ENCODE measurements around the gene PPP6R3. TPM values are rescaled to one million over a fixed set of nuclear protein-coding genes. Genes with fewer than 3 reads are reported as not detected.

Gene PPP6R3
- total RNA-seq, 2 donors from 2014 or later = 118 to 136 TPM

GRCh38 chr11:68470304-68470811, 9.8 kb downstream of the PPP6R3 start:
- Histone ChIP-seq H3K27me3 (ENCODE audit: control insufficient read depth, insufficient read depth, low read length, poor library complexity, severe bottlenecking) (no peaks in the 10 kb centered on the region), H3K27ac (ENCODE audit: low read depth, low read length) (no peak overlapping the region), H3K4me1 (ENCODE audit: control insufficient read depth, insufficient read depth, low read length) (peaks cover 10% of the 10 kb centered on the region), H3K9me3 (ENCODE audit: control insufficient read depth, low read length) (peaks cover 22% of the 10 kb centered on the region), H3K36me3 (ENCODE audit: control insufficient read depth, insufficient read depth, low read length) (peaks cover 29% of the 10 kb centered on the region), H3K4me3 (ENCODE audit: low read length) (no peak overlapping the region), H3K9ac (ENCODE audit: extremely low read depth, low read length, poor library complexity, severe bottlenecking) (no peak overlapping the region)
- no peak overlapping the region for H3K4me3 Mint-ChIP-seq
- no peak for DNase-seq
- H3K36me3 Mint-ChIP-seq (ENCODE audit: low read depth) = peaks cover 47% of the 10 kb centered on the region
- TF ChIP-seq CTCF (conservative IDR thresholded peaks at IDR 0.05) = no peak
- WGBS, 2 experiments (ENCODE audit: insufficient coverage in 1 of 2, insufficient read length in 1 of 2) = 80 to 96% methylated on average over 3 to 4 of the region's 4 CpGs
- no peaks in the 10 kb centered on the region for H3K27me3 Mint-ChIP-seq (ENCODE audit: insufficient read depth)
- peaks cover 42% of the 10 kb centered on the region for H3K4me1 Mint-ChIP-seq
- H3K27ac Mint-ChIP-seq = peak overlapping the region; percentile 65
- H3K9me3 Mint-ChIP-seq = peaks cover 12% of the 10 kb centered on the region

- Histone ChIP-seq H3K4me3 (ENCODE audit: low read length) (no peak overlapping the region), H3K27ac (ENCODE audit: low read depth, low read length) (no peak overlapping the region), H3K36me3 (ENCODE audit: control insufficient read depth, insufficient read depth, low read length) (peaks cover 31% of the 10 kb centered on the region), H3K27me3 (ENCODE audit: control insufficient read depth, insufficient read depth, low read length, poor library complexity, severe bottlenecking) (no peaks in the 10 kb centered on the region), H3K9me3 (ENCODE audit: control insufficient read depth, low read length) (peaks cover 25% of the 10 kb centered on the region), H3K9ac (ENCODE audit: extremely low read depth, low read length, poor library complexity, severe bottlenecking) (no peak overlapping the region), H3K4me1 (ENCODE audit: control insufficient read depth, insufficient read depth, low read length) (peaks cover 10% of the 10 kb centered on the region)
- peak overlapping the region; percentile 29 for H3K27ac Mint-ChIP-seq
- no peaks in the 10 kb centered on the region for H3K27me3 Mint-ChIP-seq (ENCODE audit: insufficient read depth)
- H3K4me1 Mint-ChIP-seq = peaks cover 36% of the 10 kb centered on the region
- H3K4me3 Mint-ChIP-seq = no peak overlapping the region
- no peak for DNase-seq
- 94 to 100% methylated on average over 17 of the region's 17 CpGs for WGBS, 2 experiments (ENCODE audit: insufficient coverage in 1 of 2, insufficient read length in 1 of 2)
- no peak for TF ChIP-seq CTCF (conservative IDR thresholded peaks at IDR 0.05)
- peaks cover 50% of the 10 kb centered on the region for H3K36me3 Mint-ChIP-seq (ENCODE audit: low read depth)
- peaks cover 21% of the 10 kb centered on the region for H3K9me3 Mint-ChIP-seq
These were observed 11.1 kb downstream of the PPP6R3 start for GRCh38 chr11:68471360-68472340.

- TF ChIP-seq CTCF (conservative IDR thresholded peaks at IDR 0.05) = no peak
- peaks cover 27% of the 10 kb centered on the region for H3K9me3 Mint-ChIP-seq
- H3K27ac Mint-ChIP-seq = no peak overlapping the region
- no peaks in the 10 kb centered on the region for H3K27me3 Mint-ChIP-seq (ENCODE audit: insufficient read depth)
- H3K36me3 Mint-ChIP-seq (ENCODE audit: low read depth) = peaks cover 59% of the 10 kb centered on the region
- no peak for DNase-seq
- 96 to 100% methylated on average over 1 to 2 of the region's 2 CpGs for WGBS, 2 experiments (ENCODE audit: insufficient coverage in 1 of 2, insufficient read length in 1 of 2)
- no peak overlapping the region for H3K9ac ChIP-seq (ENCODE audit: extremely low read depth, low read length, poor library complexity, severe bottlenecking)
- H3K4me1 ChIP-seq (ENCODE audit: control insufficient read depth, insufficient read depth, low read length) = peaks cover 10% of the 10 kb centered on the region
- H3K27me3 ChIP-seq (ENCODE audit: control insufficient read depth, insufficient read depth, low read length, poor library complexity, severe bottlenecking) = no peaks in the 10 kb centered on the region
- peaks cover 41% of the 10 kb centered on the region for H3K36me3 ChIP-seq (ENCODE audit: control insufficient read depth, insufficient read depth, low read length)
- H3K4me3 ChIP-seq (ENCODE audit: low read length) = no peak overlapping the region
- H3K4me1 Mint-ChIP-seq = peaks cover 32% of the 10 kb centered on the region
- H3K27ac ChIP-seq (ENCODE audit: low read depth, low read length) = no peak overlapping the region
- H3K4me3 Mint-ChIP-seq = no peak overlapping the region
- H3K9me3 ChIP-seq (ENCODE audit: control insufficient read depth, low read length) = peaks cover 33% of the 10 kb centered on the region
These were observed 12.2 kb downstream of the PPP6R3 start for GRCh38 chr11:68472778-68473177.
